GM12865 (cell line): ENCODE measurements around the gene ATP5F1E.

ENCODE experiments used
- DNase-seq: peaks from one replicate; pipeline ENCODE4 v3.0.0; 2010; ENCODE audit warnings: low read depth
- H3K4me3 ChIP-seq: 2 replicates; pipeline ENCODE4 v1.5.1; 2011; ENCODE audit warnings: mild to moderate bottlenecking, low read depth, low read length, control low read depth
- CTCF ChIP-seq: IDR thresholded peaks from 2 replicates; pipeline ENCODE4 v1.5.1; 2011; ENCODE audit warnings: low read length, control low read depth, low read depth, inconsistent platforms; ENCODE audit not compliant: insufficient read depth; ENCODE audit errors: missing control alignments

Gene ATP5F1E

GRCh38 chr20:59032023-59032712 lies at the start of gene ATP5F1E:
Gene ATP5F1E, minus strand, starts transcription at chr20:59032335. Its CDS starts 84 bp downstream, at chr20:59032251.
- TF ChIP-seq CTCF = no peak
- DNase-seq = peak; percentile 98
- H3K4me3 ChIP-seq = peak within 1 kb of the TSS; percentile 85

GRCh38 chr20:59081036-59081435 lies 48.9 kb upstream of the ATP5F1E start:
- no peak for DNase-seq
- H3K4me3 ChIP-seq = no peak overlapping the region
- no peak for TF ChIP-seq CTCF

GRCh38 chr20:59078231-59078630 lies 46.1 kb upstream of the ATP5F1E start:
- no peak for TF ChIP-seq CTCF
- no peak overlapping the region for H3K4me3 ChIP-seq
- no peak for DNase-seq

GRCh38 chr20:59077705-59078104 lies 45.6 kb upstream of the ATP5F1E start:
- TF ChIP-seq CTCF = no peak
- H3K4me3 ChIP-seq = no peak overlapping the region

GRCh38 chr20:59075934-59076508 lies 43.9 kb upstream of the ATP5F1E start:
- DNase-seq = no peak
- no peak for TF ChIP-seq CTCF
- H3K4me3 ChIP-seq = no peak overlapping the region

More at GRCh38 chr20:59077705-59078104, 45.6 kb upstream of the ATP5F1E start:
- DNase-seq = no peak

- H3K4me3 ChIP-seq = no peak overlapping the region
- DNase-seq = peak; percentile 35
- no peak for TF ChIP-seq CTCF
Observed at GRCh38 chr20:59074456-59074855, 42.3 kb upstream of the ATP5F1E start.
